GM12874 (cell line): ENCODE measurements around the gene BPI.

ENCODE experiments used
- TF ChIP-seq, protein P1 (sequence below): IDR thresholded peaks from 2 replicates; pipeline ENCODE4 v1.5.1; 2011; ENCODE audit warnings: low read depth, mild to moderate bottlenecking, control low read depth, low read length, moderate library complexity; ENCODE audit not compliant: insufficient read depth

BPI gene

DNA sequence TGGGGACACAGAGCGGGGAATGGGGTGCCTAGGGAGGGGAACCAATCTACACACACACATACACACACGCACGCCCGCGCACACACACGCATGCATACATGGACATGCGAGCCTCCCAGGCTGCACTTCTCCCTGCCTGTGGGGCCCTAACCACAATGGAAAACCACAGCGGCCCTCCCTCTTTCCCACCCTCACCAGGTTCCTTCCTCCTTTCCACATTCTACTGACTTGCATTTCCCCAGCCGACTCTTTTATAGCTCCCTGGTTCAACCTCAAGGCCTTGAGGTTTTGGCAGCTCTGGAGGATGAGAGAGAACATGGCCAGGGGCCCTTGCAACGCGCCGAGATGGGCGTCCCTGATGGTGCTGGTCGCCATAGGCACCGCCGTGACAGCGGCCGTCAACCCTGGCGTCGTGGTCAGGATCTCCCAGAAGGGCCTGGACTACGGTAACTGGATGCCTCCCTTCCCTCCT lies at the start of gene BPI:
Gene BPI, plus strand, starts transcription at position 249 of the 472 bp plus-strand sequence. Its CDS starts 68 bp downstream, at position 317.
- TF ChIP-seq, protein P1, sequence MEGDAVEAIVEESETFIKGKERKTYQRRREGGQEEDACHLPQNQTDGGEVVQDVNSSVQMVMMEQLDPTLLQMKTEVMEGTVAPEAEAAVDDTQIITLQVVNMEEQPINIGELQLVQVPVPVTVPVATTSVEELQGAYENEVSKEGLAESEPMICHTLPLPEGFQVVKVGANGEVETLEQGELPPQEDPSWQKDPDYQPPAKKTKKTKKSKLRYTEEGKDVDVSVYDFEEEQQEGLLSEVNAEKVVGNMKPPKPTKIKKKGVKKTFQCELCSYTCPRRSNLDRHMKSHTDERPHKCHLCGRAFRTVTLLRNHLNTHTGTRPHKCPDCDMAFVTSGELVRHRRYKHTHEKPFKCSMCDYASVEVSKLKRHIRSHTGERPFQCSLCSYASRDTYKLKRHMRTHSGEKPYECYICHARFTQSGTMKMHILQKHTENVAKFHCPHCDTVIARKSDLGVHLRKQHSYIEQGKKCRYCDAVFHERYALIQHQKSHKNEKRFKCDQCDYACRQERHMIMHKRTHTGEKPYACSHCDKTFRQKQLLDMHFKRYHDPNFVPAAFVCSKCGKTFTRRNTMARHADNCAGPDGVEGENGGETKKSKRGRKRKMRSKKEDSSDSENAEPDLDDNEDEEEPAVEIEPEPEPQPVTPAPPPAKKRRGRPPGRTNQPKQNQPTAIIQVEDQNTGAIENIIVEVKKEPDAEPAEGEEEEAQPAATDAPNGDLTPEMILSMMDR: no peak

DNA sequence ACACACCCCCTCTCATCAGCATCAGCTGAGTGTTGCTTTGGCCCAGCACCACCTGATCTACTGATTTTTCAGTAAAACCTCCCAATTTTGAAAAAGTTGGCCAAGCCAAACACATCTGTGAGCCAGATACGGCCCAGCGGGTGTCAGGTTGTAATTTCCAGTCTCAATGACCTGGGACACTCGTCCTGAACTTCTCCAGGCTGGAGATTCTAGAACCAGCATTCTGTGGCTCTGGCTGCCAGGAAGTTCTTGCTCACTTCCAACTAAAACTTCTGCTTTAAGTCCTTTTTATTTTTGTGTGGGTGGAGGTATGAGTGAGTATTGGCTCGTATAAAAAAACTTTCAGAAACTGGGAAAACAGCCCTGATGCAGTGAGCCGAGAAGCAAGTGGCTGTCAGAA lies 48.6 kb upstream of the BPI start:
- TF ChIP-seq, protein P1: no peak

DNA sequence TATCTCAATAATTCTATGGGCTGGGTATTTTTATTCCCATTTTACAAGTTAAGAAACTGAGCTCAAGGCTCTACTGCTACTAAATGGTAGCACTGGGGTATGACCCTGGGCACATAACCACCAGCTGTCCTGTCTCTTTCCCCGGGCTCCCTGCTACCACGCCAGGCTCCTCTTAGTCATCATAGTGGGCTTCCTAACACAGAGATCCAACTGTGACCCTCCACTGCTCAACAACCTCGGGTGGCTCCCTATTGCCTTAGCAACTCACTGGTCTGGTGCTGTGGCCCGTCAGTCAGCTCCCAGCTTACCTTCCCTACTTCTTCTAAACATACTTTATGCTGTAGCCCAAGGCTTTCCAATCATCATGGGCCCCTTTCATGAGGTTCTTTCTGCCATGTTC lies 47.9 kb upstream of the BPI start:
- TF ChIP-seq, protein P1: no peak

DNA sequence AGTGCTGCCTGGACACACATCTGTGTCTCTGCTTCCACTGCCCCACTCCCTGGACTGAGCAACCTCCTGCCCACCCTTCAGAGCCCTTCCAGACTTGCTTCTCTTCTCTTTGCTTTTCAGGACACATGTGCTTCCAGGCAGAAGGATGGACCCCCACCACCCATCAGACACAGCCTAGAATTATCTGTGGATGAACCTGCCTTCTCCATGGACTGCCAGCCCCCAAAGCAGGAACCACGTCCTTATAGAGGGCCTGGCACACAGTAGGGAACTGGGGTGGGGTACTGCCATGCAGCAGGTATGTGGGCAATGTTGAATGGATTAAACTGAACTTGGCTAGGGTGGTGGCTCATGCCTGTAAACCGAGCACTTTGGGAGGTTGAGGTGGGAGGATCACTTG lies 47.0 kb upstream of the BPI start:
- TF ChIP-seq, protein P1: no peak

DNA sequence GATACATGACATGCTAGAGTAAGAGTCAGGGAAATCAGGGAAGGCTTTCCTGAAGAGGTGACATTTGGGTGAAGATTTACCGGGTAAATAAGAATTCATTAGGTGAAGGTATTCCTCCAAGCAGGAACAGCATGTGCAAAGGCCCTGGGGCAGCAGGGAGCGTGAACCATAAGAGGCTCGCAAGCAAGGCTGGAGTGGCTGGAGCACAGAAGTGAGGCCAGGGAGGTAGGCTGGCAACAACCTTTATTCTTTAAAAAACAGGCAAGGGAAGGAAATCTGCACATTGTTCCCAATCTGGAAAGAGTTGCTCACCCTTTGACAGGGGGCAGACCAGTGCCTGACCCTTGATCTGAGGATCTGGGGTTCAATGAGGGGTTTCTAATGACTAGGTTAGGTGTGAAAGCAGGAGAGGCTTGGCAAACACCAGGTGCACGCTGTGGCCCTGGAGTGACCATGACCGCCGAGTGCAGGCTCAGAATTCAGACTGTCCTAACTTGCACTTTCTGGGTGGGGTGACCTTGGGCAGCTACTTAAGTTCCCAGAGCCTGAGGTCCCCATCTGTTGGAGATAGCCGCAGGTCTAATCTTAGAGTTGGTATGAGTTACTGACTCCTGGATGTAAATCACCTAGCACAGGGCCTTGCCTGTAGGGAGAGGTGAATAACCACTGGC lies 45.3 kb upstream of the BPI start:
- TF ChIP-seq, protein P1: no peak

DNA sequence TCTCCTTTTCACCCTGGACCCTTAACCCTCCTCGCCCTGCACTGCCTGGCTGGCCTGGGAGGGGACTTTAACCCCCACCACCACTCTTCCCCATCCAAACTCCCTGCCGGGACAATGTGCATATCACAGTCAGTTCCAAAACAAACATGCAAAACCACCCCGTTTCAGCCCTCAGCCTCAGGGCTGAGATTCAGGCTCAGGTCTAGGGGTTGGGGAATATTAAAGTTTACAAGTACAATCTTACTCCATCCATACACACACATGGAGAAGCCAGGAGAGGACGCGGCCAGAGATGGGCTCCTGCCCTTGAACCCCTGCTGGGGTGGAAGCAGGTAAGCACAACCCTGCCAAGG lies 44.0 kb upstream of the BPI start:
- TF ChIP-seq, protein P1: no peak

DNA sequence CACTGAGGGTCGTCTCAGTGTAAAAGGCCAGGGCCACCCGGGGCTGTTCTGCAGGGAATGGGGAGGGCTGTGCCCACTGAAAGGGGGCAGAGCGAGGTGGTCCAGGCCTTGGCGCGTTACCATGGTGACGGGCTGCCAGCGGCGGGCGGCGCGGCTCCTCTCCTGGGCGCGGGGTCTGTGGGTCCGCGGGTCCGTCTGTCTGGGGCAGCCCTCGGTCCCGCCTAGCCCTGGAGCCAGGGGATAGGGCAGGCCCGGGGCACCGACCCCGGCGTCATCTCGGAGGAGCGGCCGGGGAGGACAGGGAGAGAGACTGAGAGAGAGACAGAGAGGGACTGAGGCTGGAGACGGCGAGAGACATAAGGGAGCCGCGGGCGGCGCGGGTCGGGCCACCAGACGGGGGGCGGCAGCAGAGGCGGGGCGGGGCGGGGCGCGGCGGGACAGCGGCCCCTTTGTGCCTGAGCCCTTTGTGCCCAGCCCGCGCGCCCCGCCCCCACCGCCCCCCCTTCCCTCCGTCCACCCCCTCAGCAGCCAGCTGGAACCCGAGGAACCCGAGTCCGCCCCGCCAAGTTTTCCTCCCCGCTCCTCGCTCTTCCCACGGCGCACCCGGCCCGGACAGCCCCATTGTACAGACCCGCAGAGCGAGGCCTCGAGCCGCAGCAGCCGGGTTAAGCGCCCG lies 43.4 kb upstream of the BPI start, which contains the start of gene KIAA1755:
Gene KIAA1755, minus strand, starts transcription at position 358 of the 676 bp plus-strand sequence. Its CDS starts 235 bp downstream, at position 123.
- TF ChIP-seq, protein P1: no peak
